ENCODE measurements around the gene CAPN5.

- TF ChIP-seq CTCF (IDR thresholded peaks at IDR 0.05; ENCODE audit: low read depth, low read length) = no peak
- no peak for TF ChIP-seq EZH2phosphoT487 (IDR thresholded peaks at IDR 0.05; ENCODE audit: low read depth)
These were observed 71.4 kb downstream of the CAPN5 start for GRCh38 chr11:77138106-77138649.

Measured in OCI-LY3 (cell line).